Right atrium auricular region (tissue), 2 donors: ENCODE results near the gene FARS2. TPM values are rescaled to one million over a fixed set of nuclear protein-coding genes. Genes with fewer than 3 reads are reported as not detected.

Source experiments
- DNase-seq: peaks from one replicate; pipeline ENCODE4 v3.0.0-alpha.2; 2019; ENCODE audit warnings: low spot score
- H3K27ac ChIP-seq, 2 donors: fragments of 200-600 bp; sonication (generic); 1 replicate in 1 of 2; 2 replicates in 1 of 2; pipeline ENCODE4 v1.5.1; 2016 to 2019
- H3K27me3 ChIP-seq, 2 donors: fragments of 200-600 bp; sonication (generic); one replicate each; pipeline versions ENCODE4 v1.5.1 to v1.6.0; 2017 to 2019
- H3K36me3 ChIP-seq: fragments of 200-600 bp; sonication (generic); one replicate; pipeline ENCODE4 v1.5.1; 2016
- H3K4me1 ChIP-seq, 2 donors: fragments of 200-600 bp; sonication (generic); one replicate each; pipeline versions ENCODE4 v1.5.1 to v1.6.0; 2017 to 2019
- H3K4me3 ChIP-seq, 2 donors: fragments of 200-600 bp; sonication (generic); 1 replicate in 1 of 2; 2 replicates in 1 of 2; pipeline ENCODE4 v1.5.1; 2017 to 2019; ENCODE audit warnings: mild to moderate bottlenecking in 1 of 2, moderate library complexity in 1 of 2
- H3K9me3 ChIP-seq, 2 donors: fragments of 200-600 bp; sonication (generic); one replicate each; pipeline ENCODE4 v1.5.1; 2019
- total RNA-seq, 2 donors: library from RNA; depleted of rRNA; stranded (reverse); fragments of >200 nt; gene quantifications; one replicate each; pipeline ENCODE4 v1.1.0, GENCODE V29; 2016
- TF ChIP-seq, protein P1 (sequence below), 2 donors: fragments of 200-600 bp; sonication (generic); IDR thresholded peaks; one replicate each; pipeline ENCODE4 v1.5.1; 2019; ENCODE audit warnings: antibody characterized with exemption in 2 of 2

The FARS2 gene
- total RNA-seq, 2 donors from 2014 or later, result 9.4 to 15.0 TPM

- Histone ChIP-seq H3K4me1 (peaks cover 0 to 3% of the 10 kb centered on the region in 2 donors), H3K4me3 (no peak overlapping the region), H3K9me3 (no peaks in the 10 kb centered on the region), H3K36me3 (no peaks in the 10 kb centered on the region), H3K27me3 (no peaks in the 10 kb centered on the region), H3K27ac (no peak overlapping the region)
- DNase-seq, result no peak
- TF ChIP-seq, protein P1, sequence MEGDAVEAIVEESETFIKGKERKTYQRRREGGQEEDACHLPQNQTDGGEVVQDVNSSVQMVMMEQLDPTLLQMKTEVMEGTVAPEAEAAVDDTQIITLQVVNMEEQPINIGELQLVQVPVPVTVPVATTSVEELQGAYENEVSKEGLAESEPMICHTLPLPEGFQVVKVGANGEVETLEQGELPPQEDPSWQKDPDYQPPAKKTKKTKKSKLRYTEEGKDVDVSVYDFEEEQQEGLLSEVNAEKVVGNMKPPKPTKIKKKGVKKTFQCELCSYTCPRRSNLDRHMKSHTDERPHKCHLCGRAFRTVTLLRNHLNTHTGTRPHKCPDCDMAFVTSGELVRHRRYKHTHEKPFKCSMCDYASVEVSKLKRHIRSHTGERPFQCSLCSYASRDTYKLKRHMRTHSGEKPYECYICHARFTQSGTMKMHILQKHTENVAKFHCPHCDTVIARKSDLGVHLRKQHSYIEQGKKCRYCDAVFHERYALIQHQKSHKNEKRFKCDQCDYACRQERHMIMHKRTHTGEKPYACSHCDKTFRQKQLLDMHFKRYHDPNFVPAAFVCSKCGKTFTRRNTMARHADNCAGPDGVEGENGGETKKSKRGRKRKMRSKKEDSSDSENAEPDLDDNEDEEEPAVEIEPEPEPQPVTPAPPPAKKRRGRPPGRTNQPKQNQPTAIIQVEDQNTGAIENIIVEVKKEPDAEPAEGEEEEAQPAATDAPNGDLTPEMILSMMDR (IDR thresholded peaks at IDR 0.05), result no peak
Observed at GRCh38 chr6:5592886-5593519, 331.7 kb downstream of the FARS2 start.

DNA sequence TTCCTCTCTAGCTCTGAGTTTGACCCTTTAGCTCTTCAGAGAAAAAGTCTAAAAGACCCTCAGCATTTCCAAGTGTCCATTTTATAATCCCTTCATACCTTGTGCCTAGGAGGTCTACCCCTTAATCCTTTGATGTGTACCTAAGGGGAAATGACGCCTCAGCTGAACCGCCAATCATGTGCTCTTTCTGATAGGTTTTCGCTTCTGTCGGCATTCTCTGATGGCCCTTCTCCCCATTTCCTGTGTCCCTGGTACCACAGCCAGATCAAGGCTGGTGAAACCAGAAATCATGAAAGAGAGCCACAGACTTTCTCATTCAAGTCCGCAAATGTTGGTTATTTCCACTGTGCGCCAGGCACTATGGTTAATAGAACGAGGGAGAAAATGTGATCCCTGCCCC, 333.9 kb downstream of the FARS2 start:
- Histone ChIP-seq H3K4me1 (no peaks in the 10 kb centered on the region), H3K27me3 (no peaks in the 10 kb centered on the region), H3K36me3 (no peaks in the 10 kb centered on the region), H3K4me3 (no peak overlapping the region), H3K27ac (no peak overlapping the region), H3K9me3 (no peaks in the 10 kb centered on the region)
- no peak for DNase-seq
- TF ChIP-seq, protein P1 (IDR thresholded peaks at IDR 0.05), result no peak

DNA sequence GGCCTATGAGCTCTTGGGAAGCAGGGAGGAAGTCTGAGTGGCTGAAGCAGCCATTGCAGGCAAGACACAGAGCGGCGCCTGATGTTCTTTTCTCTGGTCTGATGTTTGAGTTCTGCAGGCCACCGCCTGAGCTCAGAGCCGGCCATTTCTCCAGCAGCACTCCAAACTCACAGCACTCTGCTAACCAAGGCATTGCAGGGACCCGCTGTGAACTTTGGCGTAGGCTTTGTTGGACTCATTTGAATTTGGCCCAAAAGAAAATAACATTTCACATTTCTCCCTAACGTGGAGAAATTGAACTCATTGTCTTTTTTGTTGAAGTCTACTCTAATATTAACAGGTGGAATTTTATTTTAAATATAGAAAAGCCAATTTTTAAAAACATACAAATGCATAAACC, 336.1 kb downstream of the FARS2 start:
- H3K27ac ChIP-seq, result no peak overlapping the region
- no peaks in the 10 kb centered on the region for H3K9me3 ChIP-seq
- no peak overlapping the region for H3K4me3 ChIP-seq
- no peak for DNase-seq
- no peaks in the 10 kb centered on the region for H3K27me3 ChIP-seq
- TF ChIP-seq, protein P1 (IDR thresholded peaks at IDR 0.05), result no peak
- H3K36me3 ChIP-seq, result no peaks in the 10 kb centered on the region
- no peaks in the 10 kb centered on the region for H3K4me1 ChIP-seq

DNA sequence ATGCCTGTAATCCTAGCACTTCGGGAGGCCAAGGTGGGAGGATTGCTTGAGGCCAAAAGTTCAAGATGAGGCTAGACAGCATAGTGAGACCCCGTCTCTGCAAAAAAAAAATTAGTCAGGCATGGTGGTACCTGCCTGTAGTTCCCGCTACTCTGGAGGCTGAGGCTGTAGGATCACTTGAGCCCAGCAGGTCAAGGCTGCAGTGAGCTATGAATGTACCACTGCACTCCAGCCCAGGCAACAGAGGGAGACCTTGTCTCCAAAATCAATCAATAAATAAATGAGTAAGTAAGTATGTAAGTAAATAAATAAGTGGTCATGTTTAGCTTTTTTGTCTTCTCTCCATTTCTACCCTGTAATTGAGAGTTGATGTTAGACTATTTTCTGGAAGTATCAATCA, 336.8 kb downstream of the FARS2 start:
- Histone ChIP-seq H3K36me3 (no peaks in the 10 kb centered on the region), H3K27ac (no peak overlapping the region), H3K4me1 (no peaks in the 10 kb centered on the region), H3K27me3 (no peaks in the 10 kb centered on the region), H3K4me3 (no peak overlapping the region), H3K9me3 (no peaks in the 10 kb centered on the region)
- TF ChIP-seq, protein P1 (IDR thresholded peaks at IDR 0.05), result no peak
- DNase-seq, result no peak

- Histone ChIP-seq H3K9me3 (no peaks in the 10 kb centered on the region), H3K27me3 (no peaks in the 10 kb centered on the region), H3K4me3 (no peak overlapping the region), H3K27ac (no peak overlapping the region), H3K4me1 (no peaks in the 10 kb centered on the region), H3K36me3 (no peaks in the 10 kb centered on the region)
- no peak for DNase-seq
- TF ChIP-seq, protein P1 (IDR thresholded peaks at IDR 0.05), result no peak
Observed at GRCh38 chr6:5599127-5599526, 337.8 kb downstream of the FARS2 start.

- Histone ChIP-seq H3K27me3 (no peaks in the 10 kb centered on the region), H3K36me3 (no peaks in the 10 kb centered on the region), H3K27ac (no peak overlapping the region), H3K4me3 (no peak overlapping the region), H3K4me1 (no peaks in the 10 kb centered on the region), H3K9me3 (no peaks in the 10 kb centered on the region)
- DNase-seq, result no peak
- TF ChIP-seq, protein P1 (IDR thresholded peaks at IDR 0.05), result no peak
Observed at GRCh38 chr6:5605937-5606336, 344.6 kb downstream of the FARS2 start.
